ENCODE data around the gene PRPF6. TPM values are rescaled to one million over a fixed set of nuclear protein-coding genes. Genes with fewer than 3 reads are reported as not detected.

The PRPF6 gene
- total and polyA plus RNA-seq, 2 donors (not counting 3 experiments of a cell fraction or from before 2014, with no cell fraction given), result 35.3 to 67.4 TPM

DNA sequence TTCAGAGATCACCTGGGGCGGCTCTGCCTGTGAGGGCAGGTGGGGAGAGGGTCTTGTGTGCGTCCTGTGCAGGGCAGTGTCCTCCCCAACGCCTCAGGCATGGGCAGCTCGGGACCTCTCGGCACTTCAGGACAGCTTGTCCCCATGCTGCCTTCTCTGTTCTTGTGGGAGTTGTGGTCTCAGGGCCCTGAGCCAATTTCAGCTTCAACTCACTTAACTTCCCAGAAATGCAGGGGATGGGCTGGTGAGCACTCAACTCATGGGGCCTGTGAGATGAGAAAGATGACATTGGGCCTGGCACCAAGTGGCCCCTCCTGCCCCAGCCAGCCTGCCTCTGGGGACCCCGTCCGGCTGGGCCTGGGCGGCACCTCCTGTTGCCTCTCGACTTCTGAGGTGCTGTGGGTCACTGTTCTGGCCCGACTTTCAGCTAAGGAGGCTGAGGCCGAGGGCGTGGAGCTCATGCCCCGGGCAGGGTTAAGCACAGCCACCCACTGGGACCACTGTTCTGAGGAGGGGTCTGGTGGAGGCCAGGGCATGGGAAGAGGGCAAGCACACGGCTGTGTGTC, 91.6 kb downstream of the PRPF6 start:
- ChIA-PET POLR2A (no interaction called here), CTCF (interaction anchor here (1.2 to 1.5 kb wide), 3 partner anchors 19 to 34 kb away, joined by 3 to 5 read pairs (median 5); no protein-coding TSS in a partner anchor)
- no peak for DNase-seq (ENCODE audit: low read depth, low spot score)
- Histone ChIP-seq H3K9me1 (replicated peaks; ENCODE audit: control insufficient read depth, extremely low read depth, insufficient read depth, low read length) (no peaks in the 10 kb centered on the region), H3K9me3 (replicated peaks; ENCODE audit: control insufficient read depth, insufficient read depth, low read length) (no peaks in the 10 kb centered on the region), H3K4me2 (ENCODE audit: insufficient read depth, low read length) (no peak overlapping the region), H4K20me1 (replicated peaks; ENCODE audit: control insufficient read depth, extremely low read depth, insufficient read depth, low read length) (no peaks in the 10 kb centered on the region), H3K4me1 (ENCODE audit: control insufficient read depth, extremely low read depth, insufficient read depth, low read length) (no peaks in the 10 kb centered on the region), H3K4me3 (replicated peaks in 1 of 3; ENCODE audit: insufficient read depth in 1 of 3, low read depth in 1 of 3, low read length in 3 of 3) (no peak overlapping the region), H2AFZ (ENCODE audit: low read depth, low read length) (no peak overlapping the region), H3K36me3 (ENCODE audit: control insufficient read depth in 2 of 2, extremely low read depth in 1 of 2, insufficient read depth in 2 of 2, low read length in 2 of 2) (peaks cover 0 to 21% of the 10 kb centered on the region in 2 experiments), H3K27ac (ENCODE audit: insufficient read depth, low read depth, low read length) (no peak overlapping the region), H3K9ac (replicated peaks; ENCODE audit: extremely low read depth, insufficient read depth, low read length) (no peak overlapping the region), H3K79me2 (ENCODE audit: control insufficient read depth, insufficient read depth, low read length) (peaks cover 2% of the 10 kb centered on the region), H3K27me3 (ENCODE audit: control insufficient read depth in 2 of 2, insufficient read depth in 2 of 2, low read length in 2 of 2) (no peaks in the 10 kb centered on the region)
- intact Hi-C loops (cut with micrococcal nuclease), result no loop called here
- dilution Hi-C loops (cut with MboI; ENCODE audit: extremely low pct_ligation_motif_present, low sequenced_read_pairs), result no loop called here
- FAIRE-seq, result no peak
- BruUV-seq (replicated peaks), result no TSS peak
- no peak for TF ChIP-seq POLR2AphosphoS5 (IDR thresholded peaks at IDR 0.05; ENCODE audit: insufficient read depth, low read depth, low read length)

DNA sequence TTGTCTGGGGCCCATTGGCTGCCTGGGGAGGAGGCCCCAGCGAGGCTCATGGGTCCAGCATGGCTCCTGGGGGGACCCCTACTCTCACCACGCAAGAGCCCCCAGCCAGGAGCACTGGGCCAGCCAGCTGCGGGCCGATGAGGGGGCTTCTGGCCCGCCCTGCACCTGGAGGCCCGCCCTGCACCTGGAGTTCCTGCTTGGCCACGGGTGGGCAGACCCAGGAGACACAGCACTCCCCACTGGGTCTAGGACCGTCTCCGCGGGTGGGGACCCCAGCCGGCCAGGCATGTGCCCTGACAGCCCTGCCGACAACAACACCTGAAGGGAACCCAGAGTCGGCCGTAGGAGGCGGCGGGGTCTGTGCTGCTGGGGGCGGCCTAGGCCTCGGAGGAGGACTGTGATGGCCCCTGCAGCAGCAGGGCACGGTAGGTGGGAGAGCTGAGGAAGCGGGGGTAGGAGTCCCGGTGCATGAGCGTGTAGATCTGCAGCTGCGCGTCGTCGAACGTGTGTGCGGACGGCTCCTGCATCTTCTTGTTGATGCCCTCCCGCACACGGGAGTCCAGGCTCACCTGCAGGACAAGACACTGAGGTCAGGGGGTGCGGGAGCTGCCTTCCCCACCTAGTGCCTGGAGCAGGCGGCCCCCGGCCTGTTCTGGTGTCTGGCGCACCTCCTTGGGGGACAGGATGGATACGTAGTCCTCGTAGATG, 92.7 kb downstream of the PRPF6 start:
- no TSS peak for BruUV-seq (replicated peaks)
- FAIRE-seq (no peak), DNase-seq (ENCODE audit: low read depth, low spot score) (no peak)
- no peak for TF ChIP-seq GATA2 (IDR thresholded peaks at IDR 0.05; ENCODE audit: insufficient read depth, insufficient read length, low read depth, low read length)
- TF ChIP-seq EZH2 (IDR thresholded peaks at IDR 0.05; ENCODE audit: borderline replicate concordance, low read depth, low read length, severe bottlenecking), result no peak
- TF ChIP-seq, protein P1, sequence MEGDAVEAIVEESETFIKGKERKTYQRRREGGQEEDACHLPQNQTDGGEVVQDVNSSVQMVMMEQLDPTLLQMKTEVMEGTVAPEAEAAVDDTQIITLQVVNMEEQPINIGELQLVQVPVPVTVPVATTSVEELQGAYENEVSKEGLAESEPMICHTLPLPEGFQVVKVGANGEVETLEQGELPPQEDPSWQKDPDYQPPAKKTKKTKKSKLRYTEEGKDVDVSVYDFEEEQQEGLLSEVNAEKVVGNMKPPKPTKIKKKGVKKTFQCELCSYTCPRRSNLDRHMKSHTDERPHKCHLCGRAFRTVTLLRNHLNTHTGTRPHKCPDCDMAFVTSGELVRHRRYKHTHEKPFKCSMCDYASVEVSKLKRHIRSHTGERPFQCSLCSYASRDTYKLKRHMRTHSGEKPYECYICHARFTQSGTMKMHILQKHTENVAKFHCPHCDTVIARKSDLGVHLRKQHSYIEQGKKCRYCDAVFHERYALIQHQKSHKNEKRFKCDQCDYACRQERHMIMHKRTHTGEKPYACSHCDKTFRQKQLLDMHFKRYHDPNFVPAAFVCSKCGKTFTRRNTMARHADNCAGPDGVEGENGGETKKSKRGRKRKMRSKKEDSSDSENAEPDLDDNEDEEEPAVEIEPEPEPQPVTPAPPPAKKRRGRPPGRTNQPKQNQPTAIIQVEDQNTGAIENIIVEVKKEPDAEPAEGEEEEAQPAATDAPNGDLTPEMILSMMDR (IDR thresholded peaks at IDR 0.05; ENCODE audit: extremely low read depth in 1 of 2, insufficient read depth in 1 of 2, low read depth in 1 of 2, low read length in 2 of 2), result no peak
- TF ChIP-seq FOS (IDR thresholded peaks at IDR 0.05; ENCODE audit: borderline replicate concordance, insufficient read depth, low read length), result no peak
- TF ChIP-seq, protein P2, sequence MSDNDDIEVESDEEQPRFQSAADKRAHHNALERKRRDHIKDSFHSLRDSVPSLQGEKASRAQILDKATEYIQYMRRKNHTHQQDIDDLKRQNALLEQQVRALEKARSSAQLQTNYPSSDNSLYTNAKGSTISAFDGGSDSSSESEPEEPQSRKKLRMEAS (IDR thresholded peaks at IDR 0.05; ENCODE audit: insufficient read depth, insufficient read length), result no peak
- no peak for TF ChIP-seq POLR2AphosphoS5 (IDR thresholded peaks at IDR 0.05; ENCODE audit: insufficient read depth, low read depth, low read length)
- no peak for TF ChIP-seq MYC (IDR thresholded peaks at IDR 0.05; ENCODE audit: low read depth, low read length)
- TF ChIP-seq JUN (IDR thresholded peaks at IDR 0.05; ENCODE audit: borderline replicate concordance, insufficient read depth, insufficient read length, low read depth), result no peak
- no peak for TF ChIP-seq POLR2A (IDR thresholded peaks at IDR 0.05; ENCODE audit: low read depth, low read length)
- Histone ChIP-seq H2AFZ (ENCODE audit: low read depth, low read length) (no peak overlapping the region), H3K9ac (replicated peaks; ENCODE audit: extremely low read depth, insufficient read depth, low read length) (no peak overlapping the region), H4K20me1 (replicated peaks; ENCODE audit: control insufficient read depth, extremely low read depth, insufficient read depth, low read length) (no peaks in the 10 kb centered on the region), H3K27ac (ENCODE audit: insufficient read depth, low read depth, low read length) (no peak overlapping the region), H3K9me3 (replicated peaks; ENCODE audit: control insufficient read depth, insufficient read depth, low read length) (no peaks in the 10 kb centered on the region), H3K9me1 (replicated peaks; ENCODE audit: control insufficient read depth, extremely low read depth, insufficient read depth, low read length) (no peaks in the 10 kb centered on the region), H3K36me3 (ENCODE audit: control insufficient read depth in 2 of 2, extremely low read depth in 1 of 2, insufficient read depth in 2 of 2, low read length in 2 of 2) (peaks cover 0 to 21% of the 10 kb centered on the region in 2 experiments), H3K4me2 (ENCODE audit: insufficient read depth, low read length) (no peak overlapping the region), H3K27me3 (ENCODE audit: control insufficient read depth in 2 of 2, insufficient read depth in 2 of 2, low read length in 2 of 2) (no peaks in the 10 kb centered on the region), H3K4me3 (replicated peaks in 1 of 3; ENCODE audit: insufficient read depth in 1 of 3, low read depth in 1 of 3, low read length in 3 of 3) (no peak overlapping the region), H3K4me1 (ENCODE audit: control insufficient read depth, extremely low read depth, insufficient read depth, low read length) (peaks cover 5% of the 10 kb centered on the region), H3K79me2 (ENCODE audit: control insufficient read depth, insufficient read depth, low read length) (peaks cover 6% of the 10 kb centered on the region)
- dilution Hi-C loops (cut with MboI; ENCODE audit: extremely low pct_ligation_motif_present, low sequenced_read_pairs) (no loop called here), intact Hi-C loops (cut with micrococcal nuclease) (no loop called here)
- POLR2A ChIA-PET, result no interaction called here
- CTCF ChIA-PET, result no interaction called here
